Stimulated activated CD4-positive, alpha-beta T cell treated with anti-CD3 and anti-CD28 coated beads, Interleukin-12 subunit alpha, Interleukin-12 subunit beta, amount 100 ng/mL, for 4 hours (primary cell): ENCODE data around the gene ASAP2.

Source experiments
- DNase-seq: peaks from one replicate; pipeline ENCODE4 v3.0.0-alpha.2; 2020

The ASAP2 gene

DNA sequence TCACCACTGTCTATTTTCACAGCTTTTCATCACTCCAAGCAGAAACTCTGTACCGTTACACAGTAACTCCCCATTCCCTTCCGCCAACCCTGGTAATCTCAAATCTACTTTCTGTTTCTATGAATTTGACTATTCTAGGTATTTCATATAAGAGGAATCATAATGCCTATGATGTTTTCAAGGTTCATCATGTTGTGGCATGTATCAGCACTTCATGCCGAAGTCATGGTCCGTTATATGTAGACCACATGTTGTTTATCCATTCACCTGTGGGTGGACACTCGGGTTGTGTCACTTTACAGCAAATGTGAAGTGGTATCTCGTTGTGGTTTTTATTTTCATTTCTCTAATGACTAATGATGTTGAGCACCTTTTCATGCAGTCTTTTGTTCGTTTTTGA lies 238.5 kb downstream of the ASAP2 start:
- DNase-seq: no peak

DNA sequence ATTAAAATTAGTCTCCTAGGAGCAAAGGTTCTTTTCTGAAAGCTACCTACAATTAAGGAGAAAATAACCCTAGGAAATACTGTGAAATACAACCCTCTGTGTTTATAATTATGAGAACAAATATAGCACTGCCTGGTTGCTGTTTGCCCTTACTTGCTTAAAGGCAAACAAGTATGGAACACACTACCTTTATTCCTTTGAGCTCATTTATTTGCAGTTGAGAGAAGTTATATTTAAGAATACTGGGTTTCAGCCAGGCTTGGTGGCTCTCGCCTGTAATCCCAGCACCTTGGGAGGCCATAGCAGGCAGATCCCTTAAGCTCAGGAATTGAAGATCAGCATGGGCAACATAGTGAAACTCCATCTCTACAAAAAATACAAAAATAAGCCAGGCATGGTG lies 244.6 kb downstream of the ASAP2 start:
- no peak for DNase-seq
